Natural killer cell treated with Interleukin-12 subunit alpha and Interleukin-12 subunit beta and Interleukin-15 and Interleukin-18, amount 100 ng/mL, for 72 hours (primary cell): ENCODE measurements around the gene MIGA2. TPM values are rescaled to one million over a fixed set of nuclear protein-coding genes. Genes with fewer than 3 reads are reported as not detected.
"Not testable (repeated sequence)": the region's sequence is repeated elsewhere in the genome, so short reads cannot be mapped to it uniquely, and the experiment has no call there.

Experiments used
- ATAC-seq, 2 donors: fragments of 150-1000 bp; cut with Tn5 transposase in 1 of 2; sonication (Bioruptor Pico), chemical (Tn5 transposase) in 1 of 2; 2 replicates each; pipeline ENCODE4 v1.10.0; 2021
- DNase-seq: peaks from one replicate; pipeline ENCODE4 v3.0.0; 2022; ENCODE audit warnings: low spot score
- H3K27ac Mint-ChIP-seq, 2 donors: 1 replicate in 1 of 2; 2 replicates in 1 of 2; pipeline ENCODE4 v1.8.0; 2022; ENCODE audit warnings: mixed read lengths in 2 of 2, mild to moderate bottlenecking in 1 of 2, moderate library complexity in 1 of 2
- H3K27me3 Mint-ChIP-seq, 2 donors: 1 replicate in 1 of 2; 2 replicates in 1 of 2; pipeline ENCODE4 v1.8.0; 2022; ENCODE audit warnings: mixed read lengths in 2 of 2
- H3K36me3 Mint-ChIP-seq: one replicate; pipeline ENCODE4 v1.8.0; 2022; ENCODE audit warnings: mixed read lengths
- H3K4me1 Mint-ChIP-seq, 2 donors: 1 replicate in 1 of 2; 2 replicates in 1 of 2; pipeline ENCODE4 v1.8.0; 2022; ENCODE audit warnings: low read depth in 2 of 2, mixed read lengths in 2 of 2, mild to moderate bottlenecking in 1 of 2
- H3K4me3 Mint-ChIP-seq: one replicate; pipeline ENCODE4 v1.8.0; 2022; ENCODE audit warnings: mixed read lengths
- H3K9me3 Mint-ChIP-seq: 2 replicates; pipeline ENCODE4 v1.8.0; 2022; ENCODE audit warnings: mixed read lengths
- total RNA-seq, 2 donors: library from RNA; stranded (reverse); gene quantifications; one replicate each; pipeline ENCODE4 v1.2.3, GENCODE V29; 2022

The MIGA2 gene
- total RNA-seq, 2 donors from 2014 or later: 42.4 to 82.6 TPM

DNA sequence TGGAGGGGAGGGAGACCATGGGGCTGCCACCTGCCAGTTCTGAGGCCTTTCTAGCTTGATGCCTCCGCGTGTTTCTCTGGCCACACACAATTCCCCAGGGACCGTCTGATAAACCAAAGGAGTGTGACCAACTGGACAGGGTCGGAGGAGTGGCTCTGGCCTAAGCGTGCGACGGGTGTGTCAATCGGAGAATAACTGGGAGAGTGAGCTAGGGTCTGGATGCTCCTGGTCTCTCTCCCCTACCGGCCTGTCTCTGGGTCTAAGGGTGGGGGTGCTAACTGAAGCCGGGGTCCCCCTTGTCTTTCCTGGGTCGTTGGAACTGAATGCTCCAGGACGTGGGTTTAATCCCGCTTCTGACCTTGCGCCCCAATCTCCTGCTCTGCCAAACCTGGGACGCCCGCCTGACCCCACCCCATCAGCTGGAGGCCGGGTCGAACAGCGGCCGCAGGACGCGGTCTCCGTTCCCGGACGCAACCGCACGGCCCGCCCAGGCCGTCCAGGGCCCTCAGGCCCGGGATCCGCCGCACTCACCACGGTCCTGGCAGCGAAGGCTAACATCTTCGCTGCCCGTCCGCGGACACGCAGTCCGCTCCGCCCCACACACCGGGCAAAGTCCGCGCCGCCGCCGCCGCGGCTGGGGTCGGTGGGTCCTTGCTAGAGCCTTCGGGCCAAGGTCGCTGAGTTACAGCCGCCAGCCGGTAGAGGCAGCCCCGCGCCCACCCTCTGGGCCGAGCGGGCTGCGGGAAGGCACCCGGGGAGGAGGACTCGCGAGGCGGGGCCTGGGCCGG, 73.7 kb downstream of the MIGA2 start:
- H3K27me3 Mint-ChIP-seq: no peaks in the 10 kb centered on the region
- peak overlapping the region; percentile 92 for H3K4me3 Mint-ChIP-seq
- no peak for DNase-seq
- no peaks in the 10 kb centered on the region for H3K9me3 Mint-ChIP-seq
- H3K27ac Mint-ChIP-seq: peak overlapping the region in 1 of 2 donors; percentile 90
- no peaks in the 10 kb centered on the region for H3K36me3 Mint-ChIP-seq
- peaks cover 17% of the 10 kb centered on the region in 2 donors for H3K4me1 Mint-ChIP-seq
- no peak for ATAC-seq

DNA sequence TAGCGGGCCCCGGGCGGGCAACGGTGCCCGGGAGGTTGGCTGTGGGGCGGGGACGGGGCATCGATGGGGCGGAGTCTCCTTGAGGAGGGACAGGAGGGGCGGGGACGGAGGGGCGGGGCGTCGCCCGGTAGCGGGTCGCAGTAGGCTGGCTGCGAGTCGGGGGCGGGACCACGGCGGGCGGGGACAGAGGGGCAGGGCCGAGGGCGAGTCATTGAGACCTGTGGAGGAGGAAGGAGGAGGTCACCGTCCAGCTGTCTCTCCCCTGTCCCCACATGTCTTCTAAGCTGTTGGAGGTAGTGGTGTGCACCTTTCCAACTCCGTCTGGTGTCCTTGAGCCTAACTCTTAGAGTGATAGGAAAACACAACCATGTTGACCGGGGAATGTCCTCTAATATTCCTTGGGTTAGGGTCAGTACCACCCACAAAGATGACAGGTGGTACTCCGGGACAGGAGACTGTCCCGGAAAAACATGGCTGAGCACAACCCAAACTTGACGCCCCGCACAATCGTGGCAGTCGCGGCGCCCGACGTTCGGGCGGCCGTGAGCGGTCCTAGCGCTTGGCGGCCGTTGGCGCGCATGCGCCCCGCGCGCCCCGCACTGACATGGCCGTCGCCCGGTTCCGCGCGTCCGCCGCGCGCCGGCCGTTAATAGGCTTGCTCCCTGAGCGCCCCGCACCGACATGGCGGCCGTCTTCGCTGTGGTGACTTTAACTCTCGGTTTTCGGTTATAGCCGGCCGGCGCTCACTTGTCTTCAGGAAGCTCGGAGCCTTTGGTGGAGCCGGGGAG, 74.5 kb downstream of the MIGA2 start, which contains the start of the genes CRAT and PTPA:
TSS of gene CRAT (minus strand) at position 54 of the 788 bp plus-strand sequence. CDS start 284 bp downstream, outside the sequence.
TSS of gene PTPA (plus strand) at position 676 of the 788 bp plus-strand sequence. CDS start 186 bp downstream, outside the sequence.
- Mint-ChIP-seq H3K4me3 (peak within 1 kb of the TSS; percentile 92), H3K9me3 (no peaks in the 10 kb centered on the region), H3K27me3 (no peaks in the 10 kb centered on the region), H3K4me1 (peaks cover 17% of the 10 kb centered on the region in 2 donors), H3K36me3 (no peaks in the 10 kb centered on the region), H3K27ac (peak within 1 kb of the TSS; percentile 90 to 93)
- ATAC-seq: peak; percentile 93 to 96
- DNase-seq: peak; percentile 97

DNA sequence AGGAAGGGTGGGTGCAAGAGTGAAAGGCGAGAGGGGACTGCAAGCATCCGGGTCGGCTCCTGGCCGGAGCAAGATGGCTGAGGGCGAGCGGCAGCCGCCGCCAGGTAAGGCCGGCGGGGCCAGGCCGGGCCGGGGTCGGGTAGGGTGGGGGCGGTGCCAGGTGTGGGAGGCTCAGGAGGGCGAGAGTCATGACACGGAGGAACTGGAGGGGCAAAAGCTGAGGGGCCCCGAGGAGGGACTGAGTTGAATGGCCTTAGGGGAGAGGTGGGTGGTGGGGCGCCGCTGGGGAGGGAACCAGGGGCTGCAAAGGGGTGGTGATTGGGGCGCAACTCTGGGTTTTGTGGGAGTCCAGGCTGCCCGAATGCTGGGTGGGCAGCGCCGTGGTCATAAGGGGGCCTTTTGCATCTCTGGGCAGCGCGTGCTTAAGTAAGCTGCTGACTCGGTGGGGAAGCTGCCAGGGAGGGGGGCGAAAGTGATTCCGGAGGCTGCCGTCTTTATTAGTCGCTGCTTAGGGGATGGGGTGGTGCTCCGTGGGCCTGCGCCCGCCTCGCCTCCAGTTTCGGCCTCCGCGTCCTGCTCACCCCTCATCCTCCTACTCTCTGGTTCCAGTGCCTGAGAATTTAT, 75.2 kb downstream of the MIGA2 start:
- Mint-ChIP-seq H3K4me3 (peak overlapping the region; percentile 92), H3K36me3 (no peaks in the 10 kb centered on the region), H3K27me3 (no peaks in the 10 kb centered on the region), H3K9me3 (no peaks in the 10 kb centered on the region), H3K4me1 (peaks cover 17% of the 10 kb centered on the region in 2 donors), H3K27ac (peak overlapping the region; percentile 90 to 93)
- DNase-seq (no peak), ATAC-seq (no peak)

DNA sequence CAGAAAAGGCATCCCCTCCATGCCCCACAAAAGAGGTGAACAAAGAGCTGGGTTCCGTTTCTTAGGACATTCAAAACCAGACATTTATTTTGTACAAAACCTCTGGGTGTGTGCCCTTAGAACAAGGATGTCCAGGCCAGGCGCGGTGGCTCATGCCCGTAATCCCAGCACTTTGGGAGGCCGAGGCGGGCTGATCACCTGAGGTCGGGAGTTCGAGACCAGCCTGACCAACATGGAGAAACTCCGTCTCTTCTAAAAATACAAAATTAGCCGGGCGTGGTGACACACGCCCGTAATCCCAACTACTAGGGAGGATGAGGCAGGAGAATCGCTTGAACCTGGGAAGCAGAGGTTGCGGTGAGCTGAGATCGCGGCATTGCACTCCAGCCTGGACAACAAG, 76.1 kb downstream of the MIGA2 start:
- H3K36me3 Mint-ChIP-seq, ATAC-seq, H3K27me3 Mint-ChIP-seq, H3K27ac Mint-ChIP-seq, DNase-seq, H3K9me3 Mint-ChIP-seq: not testable (repeated sequence)
- Mint-ChIP-seq H3K4me3 (peak overlapping the region; percentile 92), H3K4me1 (peaks cover 17% of the 10 kb centered on the region in 2 donors)

DNA sequence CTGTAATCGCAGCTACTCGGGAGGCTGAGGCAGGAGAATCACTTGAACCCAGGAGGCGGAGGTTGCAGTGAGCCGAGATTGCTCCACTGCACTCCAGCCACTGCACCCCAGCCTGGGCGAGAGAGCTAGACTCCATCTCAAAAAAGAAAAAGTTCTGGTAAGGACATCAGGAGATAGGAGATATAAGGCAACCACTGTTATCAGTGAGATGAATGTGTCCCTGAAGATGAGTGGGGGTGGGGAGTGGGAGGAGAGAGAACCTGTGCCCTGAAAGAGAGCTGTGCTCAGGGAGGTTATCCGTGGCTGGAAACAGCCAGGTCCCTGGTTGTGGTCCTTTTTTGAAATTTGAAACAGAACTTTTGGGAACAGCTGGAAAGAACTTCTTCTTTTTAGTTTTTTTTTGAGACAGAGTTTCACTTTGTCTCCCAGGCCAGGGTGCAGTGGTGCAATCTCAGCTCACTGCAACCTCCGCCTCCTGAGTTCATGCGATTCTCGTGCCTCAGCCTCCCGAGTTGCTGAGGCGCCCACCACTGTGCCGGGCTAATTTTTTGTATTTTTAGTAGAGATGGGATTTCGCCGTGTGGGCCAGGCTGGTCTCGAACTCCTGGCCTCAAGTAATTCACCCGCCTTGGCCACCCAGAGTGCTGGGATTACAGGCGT, 77.3 kb downstream of the MIGA2 start:
- Mint-ChIP-seq H3K27me3 (no peaks in the 10 kb centered on the region), H3K27ac (no peak overlapping the region)
- no peak for ATAC-seq

DNA sequence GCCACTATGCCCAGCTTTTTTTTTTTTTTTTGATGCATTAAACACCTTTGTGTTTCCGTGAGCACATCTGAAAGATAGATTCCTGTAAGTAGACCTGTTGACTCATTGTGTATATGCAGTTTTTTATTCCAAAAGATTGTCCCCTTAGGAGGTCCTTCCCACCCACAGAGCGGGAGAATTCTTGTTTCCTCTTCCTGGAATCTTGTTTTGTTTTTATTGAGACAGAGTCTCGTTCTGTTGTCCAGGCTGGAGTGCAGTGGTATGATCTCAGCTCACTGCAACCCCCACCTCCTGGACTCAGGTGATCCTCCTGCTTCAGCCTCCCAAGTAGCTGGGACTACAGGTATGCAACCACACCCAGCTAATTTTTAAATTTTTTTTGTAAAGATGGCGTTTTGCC, 82.4 kb downstream of the MIGA2 start:
- peaks cover 0 to 9% of the 10 kb centered on the region in 2 donors for H3K4me1 Mint-ChIP-seq
- H3K9me3 Mint-ChIP-seq: no peaks in the 10 kb centered on the region
- no peak overlapping the region for H3K27ac Mint-ChIP-seq
- H3K4me3 Mint-ChIP-seq: no peak overlapping the region
- H3K36me3 Mint-ChIP-seq: no peaks in the 10 kb centered on the region
- DNase-seq (no peak), ATAC-seq (no peak)
- no peaks in the 10 kb centered on the region for H3K27me3 Mint-ChIP-seq

More for the DNA sequence above, 77.3 kb downstream of the MIGA2 start:
- no peak for DNase-seq
- Mint-ChIP-seq H3K9me3 (no peaks in the 10 kb centered on the region), H3K36me3 (no peaks in the 10 kb centered on the region), H3K4me1 (peaks cover 14 to 15% of the 10 kb centered on the region in 2 donors), H3K4me3 (no peak overlapping the region)

DNA sequence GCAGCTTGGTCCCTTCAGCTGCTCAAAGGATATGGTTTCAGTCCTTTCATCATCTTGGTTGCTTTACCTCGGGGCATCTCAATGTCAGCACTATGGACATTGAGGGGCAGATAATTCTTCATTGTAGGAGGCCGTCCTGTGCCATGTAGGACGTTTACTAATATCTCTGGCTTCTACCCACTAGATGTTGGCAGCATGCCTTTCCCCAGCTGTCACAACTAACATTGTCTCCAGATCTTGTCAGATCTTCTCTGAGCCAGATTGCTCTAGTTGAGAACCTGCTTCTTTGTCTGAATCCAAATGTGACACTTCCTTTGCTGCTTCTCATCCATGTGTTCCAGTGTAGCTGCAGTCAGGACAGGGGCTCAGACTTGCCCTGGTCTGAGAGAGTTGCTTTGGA, 85.1 kb downstream of the MIGA2 start:
- Mint-ChIP-seq H3K4me3 (no peak overlapping the region), H3K9me3 (no peaks in the 10 kb centered on the region), H3K27ac (no peak overlapping the region), H3K36me3 (no peaks in the 10 kb centered on the region), H3K4me1 (peaks cover 0 to 6% of the 10 kb centered on the region in 2 donors), H3K27me3 (no peaks in the 10 kb centered on the region)
- DNase-seq (no peak), ATAC-seq (no peak)

Other genes starting within 250 kb of the MIGA2 start
- gene TBC1D13, start 249.4 kb upstream of the MIGA2 start, total RNA-seq: 10 to 100 TPM; 25.9 to 33.4 TPM
- gene ENDOG, start 218.1 kb upstream of the MIGA2 start, total RNA-seq: 10 to 100 TPM; 18.4 to 23.7 TPM
- gene SPOUT1, start 206.8 kb upstream of the MIGA2 start, total RNA-seq: 100 to 1,000 TPM in 1 of 2 donors, 10 to 100 TPM in 1; 89.5 to 152 TPM
- 10 to 100 TPM in 1 of 2 donors, 1 to 10 TPM in 1; 6.7 to 19.9 TPM for gene KYAT1, start 154.7 kb upstream of the MIGA2 start, total RNA-seq
- 10 to 100 TPM; 25.6 to 28.2 TPM for gene LRRC8A, start 154.5 kb upstream of the MIGA2 start, total RNA-seq
- gene PHYHD1, start 115.6 kb upstream of the MIGA2 start, total RNA-seq: 1 to 10 TPM in 1 of 2 donors, under 1 TPM in 1; 0.24 to 1.1 TPM
- gene DOLK, start 89.0 kb upstream of the MIGA2 start, total RNA-seq: 10 to 100 TPM in 1 of 2 donors, 1 to 10 TPM in 1; 8.7 to 11.5 TPM
- gene NUP188, start 88.9 kb upstream of the MIGA2 start, total RNA-seq: 100 to 1,000 TPM; 103 to 143 TPM
- 10 to 100 TPM; 57.8 to 99.0 TPM for gene SH3GLB2, start 8.3 kb upstream of the MIGA2 start, total RNA-seq
- 10 to 100 TPM; 18.6 to 24.1 TPM for gene DOLPP1, start 44.5 kb downstream of the MIGA2 start, total RNA-seq
- gene CRAT, start 74.2 kb downstream of the MIGA2 start, total RNA-seq: 10 to 100 TPM; 11.9 to 12.7 TPM
- 100 to 1,000 TPM in 1 of 2 donors, 10 to 100 TPM in 1; 75.7 to 133 TPM for gene PTPA, start 74.8 kb downstream of the MIGA2 start, total RNA-seq
- 1 to 10 TPM in 1 of 2 donors, under 1 TPM in 1; 0.64 to 1.8 TPM for gene IER5L, start 141.6 kb downstream of the MIGA2 start, total RNA-seq